ENCODE measurements around the gene AFAP1.

The AFAP1 gene

GRCh38 chr4:7766086-7766485, 173.6 kb downstream of the AFAP1 start:
- DNase-seq: no peak

GRCh38 chr4:7765666-7766065, 174.0 kb downstream of the AFAP1 start:
- DNase-seq: no peak

- no peak for DNase-seq
Observed at GRCh38 chr4:7764466-7764865, 175.2 kb downstream of the AFAP1 start.

- DNase-seq: no peak
Observed at GRCh38 chr4:7763788-7764187, 175.9 kb downstream of the AFAP1 start.

- no peak for DNase-seq
Observed at GRCh38 chr4:7763106-7763505, 176.6 kb downstream of the AFAP1 start.

GRCh38 chr4:7762376-7763030, 177.2 kb downstream of the AFAP1 start:
- DNase-seq: no peak

GRCh38 chr4:7761720-7762119, 177.9 kb downstream of the AFAP1 start:
- DNase-seq: peak; percentile 47 to 49

GRCh38 chr4:7761312-7761711, 178.3 kb downstream of the AFAP1 start:
- no peak for DNase-seq

- DNase-seq: no peak
Observed at GRCh38 chr4:7760706-7761105, 179.0 kb downstream of the AFAP1 start.

GRCh38 chr4:7760228-7760627, 179.4 kb downstream of the AFAP1 start:
- DNase-seq: no peak

- DNase-seq: no peak
Observed at GRCh38 chr4:7759635-7760034, 180.0 kb downstream of the AFAP1 start.

GRCh38 chr4:7759216-7759615, 180.4 kb downstream of the AFAP1 start:
- DNase-seq: peak; percentile 72 to 75

- no peak for DNase-seq
Observed at GRCh38 chr4:7758476-7758875, 181.2 kb downstream of the AFAP1 start.

- DNase-seq: no peak
Observed at GRCh38 chr4:7757501-7758471, 181.9 kb downstream of the AFAP1 start.

- DNase-seq: no peak
Observed at GRCh38 chr4:7756561-7757355, 182.9 kb downstream of the AFAP1 start.

- DNase-seq: no peak
Observed at GRCh38 chr4:7756071-7756470, 183.6 kb downstream of the AFAP1 start.

- DNase-seq: no peak
Observed at GRCh38 chr4:7755561-7755960, 184.1 kb downstream of the AFAP1 start.

GRCh38 chr4:7754565-7755262, 184.9 kb downstream of the AFAP1 start:
- DNase-seq: no peak

GRCh38 chr4:7753931-7754465, 185.7 kb downstream of the AFAP1 start:
- DNase-seq: no peak

GRCh38 chr4:7753271-7753670, 186.4 kb downstream of the AFAP1 start:
- no peak for DNase-seq

- DNase-seq: no peak
Observed at GRCh38 chr4:7752649-7753048, 187.0 kb downstream of the AFAP1 start.

GRCh38 chr4:7750972-7751371, 188.7 kb downstream of the AFAP1 start:
- no peak for DNase-seq
